Naive B cell (primary cell): ENCODE data around the gene PRDX2. TPM values are rescaled to one million over a fixed set of nuclear protein-coding genes. Genes with fewer than 3 reads are reported as not detected.
A peak's percentile ranks its signal among the peaks of the same experiment; 100 is the strongest.

Experiments used
- ATAC-seq, 2 donors: fragments of 150-1000 bp; cut with Tn5 transposase; 2 replicates each; pipeline ENCODE4 v1.10.0; 2021; ENCODE audit warnings: low read depth in 2 of 2, mild to moderate bottlenecking in 2 of 2, moderate library complexity in 2 of 2
- DNase-seq: peaks from one replicate; pipeline ENCODE4 v3.0.0; 2022
- H3K27ac Mint-ChIP-seq, 6 donors: one replicate each; pipeline ENCODE4 v1.8.0; 2020 to 2022; ENCODE audit warnings: mild to moderate bottlenecking in 6 of 6, mixed read lengths in 6 of 6, moderate library complexity in 5 of 6, inconsistent platforms in 2 of 6
- H3K27me3 Mint-ChIP-seq, 3 donors: one replicate each; pipeline ENCODE4 v1.8.0; 2021 to 2022; ENCODE audit warnings: mixed read lengths in 3 of 3, mild to moderate bottlenecking in 1 of 3
- H3K36me3 Mint-ChIP-seq, 2 donors: one replicate each; pipeline ENCODE4 v1.8.0; 2020 to 2022; ENCODE audit warnings: mixed read lengths in 2 of 2, inconsistent platforms in 1 of 2, mild to moderate bottlenecking in 1 of 2
- H3K4me1 Mint-ChIP-seq, 3 donors: one replicate each; pipeline ENCODE4 v1.8.0; 2020 to 2022; ENCODE audit warnings: mixed read lengths in 3 of 3, inconsistent platforms in 1 of 3, mild to moderate bottlenecking in 1 of 3, moderate library complexity in 1 of 3
- H3K4me3 Mint-ChIP-seq, 8 donors: one replicate each; pipeline ENCODE4 v1.8.0; 2020 to 2022; ENCODE audit warnings: mild to moderate bottlenecking in 8 of 8, mixed read lengths in 8 of 8, moderate library complexity in 8 of 8, inconsistent platforms in 2 of 8
- H3K9me3 Mint-ChIP-seq, 7 donors: one replicate each; pipeline ENCODE4 v1.8.0; 2020 to 2022; ENCODE audit warnings: mixed read lengths in 7 of 7, mild to moderate bottlenecking in 5 of 7, inconsistent platforms in 2 of 7, moderate library complexity in 1 of 7
- polyA plus RNA-seq, 6 donors: library from polyadenylated mRNA; unstranded; fragments of 300-500 nt; fragmentation: Illumina TruSeq; gene quantifications; one replicate each; pipeline ENCODE4 v1.2.3, GENCODE V29; 2021; ENCODE audit warnings: low read depth in 6 of 6

Gene PRDX2
- polyA plus RNA-seq, 6 donors from 2014 or later = 96.8 to 203 (median 126) TPM

DNA sequence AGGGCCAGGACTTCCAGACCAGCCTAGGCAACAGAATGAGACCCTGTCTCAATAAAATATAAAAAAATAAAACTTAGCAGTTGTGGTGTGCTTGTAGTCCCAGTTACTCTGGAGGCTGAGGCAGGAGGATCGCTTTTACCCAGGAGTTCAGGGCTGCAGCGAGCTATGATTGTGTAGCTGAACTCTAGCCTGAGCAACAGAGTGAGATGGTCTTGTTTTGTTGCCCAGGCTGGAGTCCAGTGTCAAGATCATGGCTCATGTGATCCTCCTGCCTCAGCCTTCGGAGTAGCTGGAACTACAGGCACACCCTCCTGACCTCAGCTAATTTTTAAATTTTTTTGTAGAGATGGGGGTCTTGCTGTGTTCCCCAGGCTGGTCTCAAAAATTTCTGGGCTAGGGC is 14.6 kb downstream of the PRDX2 start:
- no peaks in the 10 kb centered on the region for H3K36me3 Mint-ChIP-seq
- H3K27me3 Mint-ChIP-seq = no peaks in the 10 kb centered on the region
- H3K27ac Mint-ChIP-seq = peak overlapping the region in 4 of 6 donors; percentile 67 to 100 (median 93)
- ATAC-seq = no peak
- H3K9me3 Mint-ChIP-seq = no peaks in the 10 kb centered on the region
- H3K4me1 Mint-ChIP-seq = peaks cover 28 to 42% (median 33%) of the 10 kb centered on the region in 3 donors
- H3K4me3 Mint-ChIP-seq = peak overlapping the region in 6 of 8 donors; percentile 30 to 70 (median 54)
- no peak for DNase-seq

- no peaks in the 10 kb centered on the region for H3K36me3 Mint-ChIP-seq
- no peaks in the 10 kb centered on the region for H3K27me3 Mint-ChIP-seq
- peak; percentile 73 for DNase-seq
- peaks cover 33 to 49% (median 39%) of the 10 kb centered on the region in 3 donors for H3K4me1 Mint-ChIP-seq
- H3K4me3 Mint-ChIP-seq = peak overlapping the region in 6 of 8 donors; percentile 24 to 70 (median 54)
- H3K27ac Mint-ChIP-seq = peak overlapping the region in 4 of 6 donors; percentile 44 to 100 (median 77)
- no peak for ATAC-seq
- H3K9me3 Mint-ChIP-seq = no peaks in the 10 kb centered on the region
Observed at GRCh38 chr19:12786141-12786870, 15.3 kb downstream of the PRDX2 start.

DNA sequence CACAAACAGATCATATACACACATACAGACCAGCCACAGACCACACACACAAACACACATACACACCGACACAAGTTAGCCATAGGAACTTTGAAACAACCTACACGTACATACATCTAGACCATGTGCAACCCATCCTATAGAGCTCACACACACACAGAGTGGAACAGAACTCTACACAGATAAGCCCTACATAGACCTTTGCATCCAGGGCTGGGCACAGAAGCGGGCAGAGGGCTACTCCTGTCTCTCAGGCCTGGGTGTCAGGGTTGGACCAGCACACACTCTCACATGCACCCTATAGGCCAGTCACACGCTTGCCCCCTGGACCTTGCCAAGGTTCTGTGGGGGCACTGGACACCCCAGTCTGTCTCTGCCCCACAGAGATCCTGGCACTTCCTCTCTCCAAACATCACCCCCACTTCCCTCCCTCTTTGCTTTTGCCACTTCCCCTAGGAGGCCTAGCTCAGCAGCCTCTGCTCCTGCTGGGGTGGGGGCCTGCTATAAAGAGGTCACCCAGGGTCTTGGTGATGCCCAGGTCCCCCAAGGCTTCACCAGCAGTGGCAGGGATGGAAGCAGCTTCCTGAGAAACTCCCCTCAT is 16.1 kb downstream of the PRDX2 start:
- Mint-ChIP-seq H3K27me3 (no peaks in the 10 kb centered on the region), H3K36me3 (no peaks in the 10 kb centered on the region), H3K4me1 (peaks cover 25 to 43% (median 31%) of the 10 kb centered on the region in 3 donors), H3K27ac (no peak overlapping the region), H3K4me3 (no peak overlapping the region), H3K9me3 (no peaks in the 10 kb centered on the region)
- DNase-seq = no peak
- ATAC-seq = no peak

DNA sequence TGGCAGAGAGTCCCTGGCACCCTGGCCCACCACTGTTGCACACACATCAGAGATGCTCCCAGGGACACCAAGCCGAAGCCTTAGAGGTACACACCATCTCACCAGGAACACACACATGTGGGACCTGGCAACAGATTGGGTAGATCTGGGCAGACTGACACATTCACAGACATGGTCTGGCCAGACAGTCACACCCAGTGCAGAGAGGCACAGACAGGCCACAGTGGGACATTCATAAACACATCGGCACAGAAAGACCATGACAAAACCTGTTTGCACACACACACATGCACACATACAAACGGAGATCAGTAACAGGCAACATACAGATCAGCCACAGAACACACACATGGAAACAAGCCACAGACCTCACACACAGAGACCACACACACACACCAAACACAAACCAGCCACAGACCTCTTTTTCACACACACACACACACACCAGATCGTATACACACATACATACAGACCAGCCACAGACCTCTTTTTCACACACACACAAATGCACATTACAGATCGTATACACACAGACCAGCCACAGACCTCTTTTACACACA is 16.6 kb downstream of the PRDX2 start:
- H3K4me3 Mint-ChIP-seq = no peak overlapping the region
- no peak for DNase-seq
- H3K27ac Mint-ChIP-seq = no peak overlapping the region
- H3K27me3 Mint-ChIP-seq = no peaks in the 10 kb centered on the region
- no peaks in the 10 kb centered on the region for H3K36me3 Mint-ChIP-seq
- no peak for ATAC-seq
- H3K9me3 Mint-ChIP-seq = no peaks in the 10 kb centered on the region
- peaks cover 21 to 41% (median 27%) of the 10 kb centered on the region in 3 donors for H3K4me1 Mint-ChIP-seq

DNA sequence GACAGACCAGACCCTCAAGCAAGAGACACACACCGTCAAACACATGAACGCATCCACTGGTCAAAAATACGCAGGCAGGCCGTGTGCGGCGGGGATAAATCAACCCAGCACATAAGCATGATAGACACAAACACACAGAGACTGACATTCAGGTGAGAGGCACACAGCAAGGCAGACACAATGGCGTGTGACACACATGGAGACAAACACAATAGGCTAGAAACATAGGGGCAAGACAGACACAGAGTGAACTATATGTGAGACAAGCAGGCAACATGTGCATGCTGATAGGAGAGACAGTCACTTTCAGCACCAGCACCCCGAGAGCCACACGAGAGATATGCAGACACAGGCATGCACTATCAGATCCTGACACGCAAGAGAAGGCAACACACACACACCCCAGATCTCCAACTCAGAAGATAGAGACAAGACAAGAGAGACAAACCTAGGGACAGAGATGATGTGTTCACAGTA is 17.2 kb downstream of the PRDX2 start:
- Mint-ChIP-seq H3K27ac (no peak overlapping the region), H3K36me3 (no peaks in the 10 kb centered on the region), H3K9me3 (no peaks in the 10 kb centered on the region), H3K4me1 (peaks cover 22 to 46% (median 28%) of the 10 kb centered on the region in 3 donors), H3K27me3 (no peaks in the 10 kb centered on the region), H3K4me3 (no peak overlapping the region)
- DNase-seq (no peak), ATAC-seq (no peak)

- Mint-ChIP-seq H3K36me3 (no peaks in the 10 kb centered on the region), H3K4me3 (peak overlapping the region in 6 of 8 donors; percentile 53 to 90 (median 72)), H3K9me3 (no peaks in the 10 kb centered on the region), H3K27ac (peak overlapping the region in 4 of 6 donors; percentile 94 to 100 (median 98)), H3K27me3 (no peaks in the 10 kb centered on the region), H3K4me1 (peaks cover 22 to 47% (median 27%) of the 10 kb centered on the region in 3 donors)
- DNase-seq (no peak), ATAC-seq (no peak)
Observed at GRCh38 chr19:12783849-12784393, 17.7 kb downstream of the PRDX2 start.

DNA sequence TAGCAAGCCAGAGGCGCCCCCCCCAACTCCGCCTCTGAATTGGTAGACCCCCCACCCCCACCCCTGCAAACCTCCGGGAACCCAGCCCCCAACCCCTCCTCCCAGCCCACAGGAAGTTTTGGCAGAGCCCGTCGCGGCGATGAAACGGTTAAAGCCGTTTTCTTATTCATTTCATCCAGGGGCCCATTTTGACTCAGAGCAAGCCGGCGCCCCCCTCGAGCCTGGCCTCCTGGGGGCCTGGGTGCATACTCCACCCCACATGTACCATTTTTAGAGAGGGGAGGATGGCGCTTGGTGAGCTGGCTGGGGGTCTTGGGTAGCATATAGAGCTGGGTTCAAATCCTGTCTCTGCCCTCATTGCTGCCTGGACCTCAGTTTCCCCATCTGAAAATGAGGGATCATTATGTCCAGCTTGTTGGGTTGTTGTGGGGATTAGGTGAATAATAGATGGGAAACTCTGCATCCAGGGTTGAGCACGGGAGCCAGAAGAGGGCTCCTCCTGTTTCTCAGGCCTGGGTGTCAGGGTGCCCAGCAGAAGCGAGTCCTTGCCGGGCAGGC is 18.2 kb downstream of the PRDX2 start:
- H3K27me3 Mint-ChIP-seq = no peaks in the 10 kb centered on the region
- H3K4me1 Mint-ChIP-seq = peaks cover 22 to 47% (median 24%) of the 10 kb centered on the region in 3 donors
- ATAC-seq = no peak
- peak overlapping the region in 4 of 6 donors; percentile 94 to 100 (median 98) for H3K27ac Mint-ChIP-seq
- H3K9me3 Mint-ChIP-seq = no peaks in the 10 kb centered on the region
- no peaks in the 10 kb centered on the region for H3K36me3 Mint-ChIP-seq
- DNase-seq = no peak
- H3K4me3 Mint-ChIP-seq = peak overlapping the region in 7 of 8 donors; percentile 30 to 90 (median 79)

DNA sequence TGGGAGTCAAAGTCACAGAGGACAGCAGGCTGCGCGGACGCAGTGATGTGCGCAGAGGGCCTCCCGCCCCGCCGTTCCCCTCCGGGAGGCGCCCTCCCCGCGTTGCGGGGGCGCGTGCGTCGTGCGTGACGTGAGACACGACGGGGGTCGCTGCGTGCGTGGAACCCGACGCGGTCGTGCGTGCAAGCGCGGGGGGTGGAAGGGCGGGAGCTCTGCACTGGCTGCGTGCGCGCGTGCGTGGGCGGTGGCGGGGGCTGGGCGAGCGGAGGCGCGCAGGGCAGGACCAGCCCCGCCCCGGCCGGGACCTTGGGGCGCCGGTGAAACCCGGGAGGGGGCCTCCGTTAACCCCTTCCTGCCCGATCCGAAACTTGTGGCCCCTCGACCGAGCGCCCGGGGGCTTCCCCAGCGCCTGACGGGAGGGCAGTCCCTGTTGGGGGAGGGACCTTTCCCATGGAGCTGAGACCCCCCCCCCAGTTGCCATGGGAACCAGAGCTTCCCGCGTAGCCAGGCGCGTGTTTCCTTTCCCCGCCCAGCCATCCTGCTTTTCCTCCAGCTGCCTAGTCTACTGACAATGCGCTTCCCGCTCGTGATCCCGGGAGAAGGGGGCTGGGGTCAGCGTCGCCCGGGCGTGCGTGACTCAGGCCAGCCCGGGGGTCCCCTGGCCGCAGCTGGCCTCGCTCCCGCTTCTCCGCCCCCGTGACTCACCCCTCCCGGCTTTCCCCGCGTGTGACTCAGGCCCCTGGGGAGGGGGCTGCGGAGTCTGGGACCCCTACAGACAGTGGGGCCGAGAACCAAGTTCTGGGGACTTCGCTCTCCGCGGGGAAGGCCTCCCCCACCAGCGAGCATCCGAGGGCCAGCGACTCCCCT is 18.9 kb downstream of the PRDX2 start:
- peak overlapping the region in 7 of 8 donors; percentile 71 to 95 (median 89) for H3K4me3 Mint-ChIP-seq
- H3K4me1 Mint-ChIP-seq = peaks cover 24 to 46% (median 26%) of the 10 kb centered on the region in 3 donors
- DNase-seq = peak; percentile 98
- H3K27ac Mint-ChIP-seq = peak overlapping the region in 4 of 6 donors; percentile 98 to 100 (median 99)
- H3K27me3 Mint-ChIP-seq = no peaks in the 10 kb centered on the region
- H3K36me3 Mint-ChIP-seq = no peaks in the 10 kb centered on the region
- ATAC-seq = peak in 1 of 2 donors; percentile 48
- no peaks in the 10 kb centered on the region for H3K9me3 Mint-ChIP-seq

- Mint-ChIP-seq H3K4me1 (peaks cover 24 to 45% (median 31%) of the 10 kb centered on the region in 3 donors), H3K4me3 (peak overlapping the region in 7 of 8 donors; percentile 71 to 95 (median 89)), H3K27me3 (no peaks in the 10 kb centered on the region), H3K36me3 (no peaks in the 10 kb centered on the region), H3K9me3 (no peaks in the 10 kb centered on the region), H3K27ac (peak overlapping the region in 4 of 6 donors; percentile 98 to 100 (median 99))
- DNase-seq (no peak), ATAC-seq (peak; percentile 71 to 74)
Observed at GRCh38 chr19:12782174-12782423, 19.5 kb downstream of the PRDX2 start.

- H3K4me1 Mint-ChIP-seq = peaks cover 24 to 49% (median 36%) of the 10 kb centered on the region in 3 donors
- H3K27me3 Mint-ChIP-seq = no peaks in the 10 kb centered on the region
- ATAC-seq = no peak
- H3K36me3 Mint-ChIP-seq = no peaks in the 10 kb centered on the region
- no peaks in the 10 kb centered on the region for H3K9me3 Mint-ChIP-seq
- peak overlapping the region; percentile 51 to 97 (median 90) for H3K27ac Mint-ChIP-seq
- DNase-seq = no peak
- peak overlapping the region; percentile 26 to 86 (median 58) for H3K4me3 Mint-ChIP-seq
Observed at GRCh38 chr19:12779162-12779993, 22.2 kb downstream of the PRDX2 start.

- no peak for DNase-seq
- H3K36me3 Mint-ChIP-seq = no peaks in the 10 kb centered on the region
- H3K9me3 Mint-ChIP-seq = no peaks in the 10 kb centered on the region
- ATAC-seq = no peak
- H3K27ac Mint-ChIP-seq = peak overlapping the region; percentile 96 to 99 (median 97)
- H3K4me1 Mint-ChIP-seq = peaks cover 24 to 51% (median 38%) of the 10 kb centered on the region in 3 donors
- no peaks in the 10 kb centered on the region for H3K27me3 Mint-ChIP-seq
- H3K4me3 Mint-ChIP-seq = peak overlapping the region in 7 of 8 donors; percentile 82 to 94 (median 86)
Observed at GRCh38 chr19:12778905-12779161, 22.8 kb downstream of the PRDX2 start.
